PFSK-1 (cell line): Measurements from ENCODE around the gene ANXA6.

Experiments used
- POLR2AphosphoS5 ChIP-seq: IDR thresholded peaks from 2 replicates; pipeline ENCODE4 v1.6.1; 2012; ENCODE audit warnings: low read depth, mild to moderate bottlenecking, control low read depth, low read length, moderate library complexity
- REST ChIP-seq, 2 experiments: IDR thresholded peaks; 2 replicates each; pipeline versions ENCODE4 v1.6.1 to v1.8.0; 2011 to 2012; ENCODE audit warnings: low read depth in 2 of 2, low read length in 2 of 2, control low read depth in 1 of 2, inconsistent platforms in 1 of 2, mild to moderate bottlenecking in 1 of 2, moderate library complexity in 1 of 2; ENCODE audit not compliant: insufficient read depth in 1 of 2
- SIN3A ChIP-seq: IDR thresholded peaks from 2 replicates; pipeline ENCODE4 v1.6.1; 2012; ENCODE audit warnings: mild to moderate bottlenecking, low read length, moderate library complexity, borderline replicate concordance; ENCODE audit not compliant: insufficient read depth

- no peak for TF ChIP-seq POLR2AphosphoS5
- TF ChIP-seq REST (IDR thresholded peaks at IDR 0.05; ENCODE audit: insufficient read depth in 1 of 2, low read depth in 2 of 2, low read length in 2 of 2) = no peak
- no peak for TF ChIP-seq SIN3A
These were observed 56.9 kb downstream of the ANXA6 start for GRCh38 chr5:151100681-151101080.
